GM18951 (cell line): ENCODE measurements around the gene FOXK2.

Source experiments
- POLR2A ChIP-seq: IDR thresholded peaks from 4 replicates; pipeline ENCODE4 v1.6.1; 2011; ENCODE audit warnings: mild to moderate bottlenecking; ENCODE audit not compliant: insufficient read length, insufficient read depth; ENCODE audit errors: extremely low read depth
- in situ Hi-C: fragments of 300-500 bp; cut with MboI; formaldehyde crosslinking; loops from one replicate; pipeline ENCODE4 v1.12.0; 2022; ENCODE audit warnings: low sequenced_read_pairs, mixed read lengths, inconsistent platforms; ENCODE audit not compliant: unreplicated experiment

Gene FOXK2

GRCh38 chr17:82590216-82590615 is 70.7 kb downstream of the FOXK2 start:
- in situ Hi-C loops = no loop called here
- no peak for TF ChIP-seq POLR2A

- in situ Hi-C loops = no loop called here
Measured at GRCh38 chr17:82590881-82591539, 71.5 kb downstream of the FOXK2 start.

GRCh38 chr17:82592289-82592766 is 72.8 kb downstream of the FOXK2 start:
- in situ Hi-C loops = no loop called here
- no peak for TF ChIP-seq POLR2A

More at GRCh38 chr17:82590881-82591539, 71.5 kb downstream of the FOXK2 start:
- no peak for TF ChIP-seq POLR2A

- in situ Hi-C loops = no loop called here
Measured at GRCh38 chr17:82592767-82593589, 73.4 kb downstream of the FOXK2 start.

GRCh38 chr17:82593590-82594087 is 74.1 kb downstream of the FOXK2 start:
- in situ Hi-C loops = no loop called here

More at GRCh38 chr17:82592767-82593589, 73.4 kb downstream of the FOXK2 start:
- no peak for TF ChIP-seq POLR2A

GRCh38 chr17:82594571-82594970 is 75.0 kb downstream of the FOXK2 start:
- in situ Hi-C loops = no loop called here

More at GRCh38 chr17:82593590-82594087, 74.1 kb downstream of the FOXK2 start:
- TF ChIP-seq POLR2A = no peak

GRCh38 chr17:82595893-82596292 is 76.4 kb downstream of the FOXK2 start:
- no peak for TF ChIP-seq POLR2A
- in situ Hi-C loops = no loop called here

More at GRCh38 chr17:82594571-82594970, 75.0 kb downstream of the FOXK2 start:
- no peak for TF ChIP-seq POLR2A

- in situ Hi-C loops = no loop called here
- TF ChIP-seq POLR2A = no peak
Measured at GRCh38 chr17:82596296-82596695, 76.8 kb downstream of the FOXK2 start.

- in situ Hi-C loops = no loop called here
Measured at GRCh38 chr17:82596837-82597672, 77.5 kb downstream of the FOXK2 start.

GRCh38 chr17:82598256-82599119 is 79.0 kb downstream of the FOXK2 start:
- TF ChIP-seq POLR2A = no peak
- in situ Hi-C loops = no loop called here

More at GRCh38 chr17:82596837-82597672, 77.5 kb downstream of the FOXK2 start:
- no peak for TF ChIP-seq POLR2A

GRCh38 chr17:82599674-82600661 is 80.4 kb downstream of the FOXK2 start:
- in situ Hi-C loops = no loop called here
- TF ChIP-seq POLR2A = no peak
